ENCODE measurements around the gene FHL3. TPM values are rescaled to one million over a fixed set of nuclear protein-coding genes. Genes with fewer than 3 reads are reported as not detected.

Gene FHL3
- polyA plus RNA-seq, 1 of the 3 experiments (the other 2 are of a cell fraction): 6.8 TPM

DNA sequence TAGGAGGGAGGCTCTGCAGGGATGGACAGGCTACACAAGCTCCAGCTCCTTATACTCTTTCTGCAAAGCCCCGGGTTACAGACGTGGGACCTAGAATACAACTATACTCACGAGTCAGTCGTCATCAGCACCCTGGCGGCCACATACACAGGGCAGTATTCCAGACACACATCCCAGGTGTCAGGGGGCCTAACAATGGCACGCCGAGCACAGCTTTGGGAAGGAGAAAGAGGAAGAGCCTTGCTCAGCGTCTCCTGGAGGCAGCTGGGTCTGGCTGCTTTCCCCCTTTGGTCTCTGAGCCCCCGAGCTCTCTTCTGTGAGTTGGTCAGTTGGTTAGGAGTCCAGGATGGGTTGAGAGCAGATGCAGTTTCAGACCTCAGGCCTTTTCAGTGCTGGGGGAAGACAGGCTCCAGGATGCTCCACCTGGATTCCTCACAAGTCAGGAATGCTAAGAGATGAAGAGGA is 45.8 kb upstream of the FHL3 start:
- DNase-seq: no peak
- WGBS (ENCODE audit: low lambda C conversion rate): 54% methylated on average over 6 of the region's 9 CpGs
- Histone ChIP-seq H3K27me3 (ENCODE audit: insufficient read depth) (peaks cover 22% of the 10 kb centered on the region), H4K20me1 (ENCODE audit: insufficient read depth) (peaks cover 4% of the 10 kb centered on the region; the same call in 1 of the 2 replicates), H3K9ac (no peak overlapping the region), H3K36me3 (replicated peaks in 1 of 2; ENCODE audit: control insufficient read depth in 1 of 2, insufficient read depth in 2 of 2, low read length in 1 of 2) (no peaks in the 10 kb centered on the region), H3K4me1 (ENCODE audit: control insufficient read depth in 1 of 2, insufficient read depth in 2 of 2, low read depth in 1 of 2, low read length in 1 of 2) (peaks cover 0 to 3% of the 10 kb centered on the region in 2 experiments; a peak in 1 of 4 replicates), H2AFZ (ENCODE audit: low read depth) (no peak overlapping the region), H3K4me2 (no peak overlapping the region), H3K4me3 (ENCODE audit: low read depth in 2 of 2, low read length in 1 of 2) (no peak overlapping the region), H3K79me2 (ENCODE audit: insufficient read depth) (no peaks in the 10 kb centered on the region), H3F3A (replicated peaks; ENCODE audit: insufficient read depth) (no peaks in the 10 kb centered on the region), H3K9me2 (no peaks in the 10 kb centered on the region), H3K9me3 (no peaks in the 10 kb centered on the region), H3K27ac (ENCODE audit: low read depth in 2 of 2, low read length in 1 of 2) (no peak overlapping the region)
- ChIA-PET POLR2A (no interaction called here), CTCF (no interaction called here)
- no peak for TF ChIP-seq MXI1 (IDR thresholded peaks at IDR 0.05; ENCODE audit: low read depth, low read length)
- no peak for TF ChIP-seq EZH2phosphoT487 (IDR thresholded peaks at IDR 0.05; ENCODE audit: borderline replicate concordance, low read depth)
- no peak for TF ChIP-seq MAX (IDR thresholded peaks at IDR 0.05; ENCODE audit: low read depth)
- TF ChIP-seq POLR2AphosphoS5 (IDR thresholded peaks at IDR 0.05; ENCODE audit: low read depth, low read length): no peak

- H3K4me3 ChIP-seq (ENCODE audit: low read depth in 2 of 2, low read length in 1 of 2): no peak overlapping the region
- DNase-seq: no peak
- ChIA-PET POLR2A (no interaction called here), CTCF (no interaction called here)
- TF ChIP-seq TAF1 (IDR thresholded peaks at IDR 0.05; ENCODE audit: borderline replicate concordance, low read depth, low read length): no peak
- no peak for TF ChIP-seq FOSL2 (IDR thresholded peaks at IDR 0.05; ENCODE audit: borderline replicate concordance, low read depth)
- no peak for TF ChIP-seq TEAD4 (IDR thresholded peaks at IDR 0.05; ENCODE audit: borderline replicate concordance, insufficient read depth)
- no peak for TF ChIP-seq EZH2phosphoT487 (IDR thresholded peaks at IDR 0.05; ENCODE audit: borderline replicate concordance, low read depth)
- no peak for TF ChIP-seq RXRA (IDR thresholded peaks at IDR 0.05; ENCODE audit: borderline replicate concordance, low read depth)
- TF ChIP-seq, protein P1, sequence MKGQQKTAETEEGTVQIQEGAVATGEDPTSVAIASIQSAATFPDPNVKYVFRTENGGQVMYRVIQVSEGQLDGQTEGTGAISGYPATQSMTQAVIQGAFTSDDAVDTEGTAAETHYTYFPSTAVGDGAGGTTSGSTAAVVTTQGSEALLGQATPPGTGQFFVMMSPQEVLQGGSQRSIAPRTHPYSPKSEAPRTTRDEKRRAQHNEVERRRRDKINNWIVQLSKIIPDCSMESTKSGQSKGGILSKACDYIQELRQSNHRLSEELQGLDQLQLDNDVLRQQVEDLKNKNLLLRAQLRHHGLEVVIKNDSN (IDR thresholded peaks at IDR 0.05; ENCODE audit: borderline replicate concordance, low read depth): no peak
- TF ChIP-seq RCOR1 (IDR thresholded peaks at IDR 0.05; ENCODE audit: low read length): no peak
- no peak for TF ChIP-seq FOXM1 (IDR thresholded peaks at IDR 0.05; ENCODE audit: low read depth)
- TF ChIP-seq GABPA (IDR thresholded peaks at IDR 0.05; ENCODE audit: low read depth): no peak
- TF ChIP-seq YY1 (IDR thresholded peaks at IDR 0.05; ENCODE audit: low read depth): no peak
- TF ChIP-seq PBX3 (IDR thresholded peaks at IDR 0.05): no peak
- TF ChIP-seq RAD21 (IDR thresholded peaks at IDR 0.05; ENCODE audit: low read length): no peak
- TF ChIP-seq NRF1 (IDR thresholded peaks at IDR 0.05; ENCODE audit: low read depth, low read length): no peak
- no peak for TF ChIP-seq FOXJ3 (CRISPR knock-in tag; IDR thresholded peaks at IDR 0.05)
- TF ChIP-seq SMC3 (IDR thresholded peaks at IDR 0.05; ENCODE audit: low read depth, low read length): no peak
- no peak for TF ChIP-seq SIN3A (IDR thresholded peaks at IDR 0.05; ENCODE audit: borderline replicate concordance, low read depth, low read length)
- TF ChIP-seq TCF12 (IDR thresholded peaks at IDR 0.05): no peak
- no peak for TF ChIP-seq EP300 (IDR thresholded peaks at IDR 0.05; ENCODE audit: borderline replicate concordance in 1 of 2, low read depth in 1 of 2, low read length in 1 of 2)
- TF ChIP-seq, protein P2, sequence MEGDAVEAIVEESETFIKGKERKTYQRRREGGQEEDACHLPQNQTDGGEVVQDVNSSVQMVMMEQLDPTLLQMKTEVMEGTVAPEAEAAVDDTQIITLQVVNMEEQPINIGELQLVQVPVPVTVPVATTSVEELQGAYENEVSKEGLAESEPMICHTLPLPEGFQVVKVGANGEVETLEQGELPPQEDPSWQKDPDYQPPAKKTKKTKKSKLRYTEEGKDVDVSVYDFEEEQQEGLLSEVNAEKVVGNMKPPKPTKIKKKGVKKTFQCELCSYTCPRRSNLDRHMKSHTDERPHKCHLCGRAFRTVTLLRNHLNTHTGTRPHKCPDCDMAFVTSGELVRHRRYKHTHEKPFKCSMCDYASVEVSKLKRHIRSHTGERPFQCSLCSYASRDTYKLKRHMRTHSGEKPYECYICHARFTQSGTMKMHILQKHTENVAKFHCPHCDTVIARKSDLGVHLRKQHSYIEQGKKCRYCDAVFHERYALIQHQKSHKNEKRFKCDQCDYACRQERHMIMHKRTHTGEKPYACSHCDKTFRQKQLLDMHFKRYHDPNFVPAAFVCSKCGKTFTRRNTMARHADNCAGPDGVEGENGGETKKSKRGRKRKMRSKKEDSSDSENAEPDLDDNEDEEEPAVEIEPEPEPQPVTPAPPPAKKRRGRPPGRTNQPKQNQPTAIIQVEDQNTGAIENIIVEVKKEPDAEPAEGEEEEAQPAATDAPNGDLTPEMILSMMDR (IDR thresholded peaks at IDR 0.05): no peak
- TF ChIP-seq NFIC (IDR thresholded peaks at IDR 0.05; ENCODE audit: borderline replicate concordance): no peak
- H2AFZ ChIP-seq (ENCODE audit: low read depth): no peak overlapping the region
- H3K9me2 ChIP-seq: no peaks in the 10 kb centered on the region
- H3K27ac ChIP-seq (ENCODE audit: low read depth in 2 of 2, low read length in 1 of 2): no peak overlapping the region
- no peaks in the 10 kb centered on the region for H3K79me2 ChIP-seq (ENCODE audit: insufficient read depth)
- no peak overlapping the region for H3K4me2 ChIP-seq
- no peaks in the 10 kb centered on the region for H3F3A ChIP-seq (replicated peaks; ENCODE audit: insufficient read depth)
- no peak overlapping the region for H3K9ac ChIP-seq
- peaks cover 4% of the 10 kb centered on the region; the same call in 1 of the 2 replicates for H4K20me1 ChIP-seq (ENCODE audit: insufficient read depth)
- no peaks in the 10 kb centered on the region for H3K36me3 ChIP-seq (replicated peaks in 1 of 2; ENCODE audit: control insufficient read depth in 1 of 2, insufficient read depth in 2 of 2, low read length in 1 of 2)
- peaks cover 0 to 3% of the 10 kb centered on the region in 2 experiments; a peak in 1 of 4 replicates for H3K4me1 ChIP-seq (ENCODE audit: control insufficient read depth in 1 of 2, insufficient read depth in 2 of 2, low read depth in 1 of 2, low read length in 1 of 2)
- no peaks in the 10 kb centered on the region for H3K9me3 ChIP-seq
- WGBS (ENCODE audit: low lambda C conversion rate): 56% methylated on average over 7 of the region's 13 CpGs
- peaks cover 26% of the 10 kb centered on the region for H3K27me3 ChIP-seq (ENCODE audit: insufficient read depth)
These were observed 45.2 kb upstream of the FHL3 start for GRCh38 chr1:38050397-38051078.
